Activated CD4-positive, alpha-beta memory T cell treated with anti-CD3 and anti-CD28 coated beads, Interleukin-2, amount 10 ng/mL, durations not matched to agents 7 days and 5 days (primary cell): Measurements from ENCODE around the gene ADGRG1. TPM values are rescaled to one million over a fixed set of nuclear protein-coding genes. Genes with fewer than 3 reads are reported as not detected.
A peak's percentile ranks its signal among the peaks of the same experiment; 100 is the strongest.

Experiments used
- CTCF ChIA-PET: fragments of 350-600 bp; sonication (Branson Sonifier 250); formaldehyde crosslinking; loops from one replicate; lab custom pipeline; 2021; ENCODE audit warnings: antibody characterized with exemption, inconsistent platforms; lab: Charles Lee
- POLR2A ChIA-PET: fragments of 350-600 bp; sonication (Branson Sonifier 250); formaldehyde crosslinking; loops from one replicate; lab custom pipeline; 2021; ENCODE audit warnings: antibody characterized with exemption; lab: Charles Lee
- DNase-seq: peaks from one replicate; pipeline ENCODE4 v3.0.0-alpha.2; 2020
- H3K27ac Mint-ChIP-seq: one replicate; pipeline ENCODE4 v1.8.0; 2021; ENCODE audit warnings: mild to moderate bottlenecking, mixed read lengths
- H3K27me3 Mint-ChIP-seq: one replicate; pipeline ENCODE4 v1.8.0; 2021; ENCODE audit warnings: mixed read lengths
- H3K36me3 Mint-ChIP-seq: one replicate; pipeline ENCODE4 v1.8.0; 2021; ENCODE audit warnings: low read depth, mixed read lengths
- H3K4me1 Mint-ChIP-seq: one replicate; pipeline ENCODE4 v1.8.0; 2021; ENCODE audit warnings: mixed read lengths
- H3K4me3 Mint-ChIP-seq: one replicate; pipeline ENCODE4 v1.8.0; 2021; ENCODE audit warnings: mild to moderate bottlenecking, mixed read lengths
- H3K9me3 Mint-ChIP-seq: one replicate; pipeline ENCODE4 v1.8.0; 2021; ENCODE audit warnings: mixed read lengths
- total RNA-seq, 2 experiments: library from RNA; stranded (reverse); gene quantifications; one replicate each; pipeline ENCODE4 v1.2.3, GENCODE V29; 2021

Gene ADGRG1
- total RNA-seq, result 1 to 10 TPM; 7.4 to 8.3 TPM

GRCh38 chr16:57628008-57628781 is at the start of gene ADGRG1:
Gene ADGRG1, plus strand, starts transcription at chr16:57628630. Its CDS starts 21,658 bp downstream, at chr16:57650288.
- ChIA-PET CTCF (interaction anchor here (1.0 to 1.6 kb wide), 4 partner anchors 19 to 37 kb away, joined by 3 to 7 read pairs (median 6); no protein-coding TSS in a partner anchor), POLR2A (interaction anchor here (0.6 to 2.3 kb wide), 5 partner anchors 18 to 108 kb away, joined by 3 to 6 read pairs (median 3); partner anchors contain the start of gene KATNB1)
- no peaks in the 10 kb centered on the region for H3K36me3 Mint-ChIP-seq
- peak within 1 kb of the TSS; percentile 66 for H3K4me3 Mint-ChIP-seq
- DNase-seq, result peak; percentile 65
- H3K27ac Mint-ChIP-seq, result no peak within 1 kb of the TSS
- peaks cover 14% of the 10 kb centered on the region for H3K4me1 Mint-ChIP-seq
- no peaks in the 10 kb centered on the region for H3K9me3 Mint-ChIP-seq
- H3K27me3 Mint-ChIP-seq, result peaks cover 41% of the 10 kb centered on the region

DNA sequence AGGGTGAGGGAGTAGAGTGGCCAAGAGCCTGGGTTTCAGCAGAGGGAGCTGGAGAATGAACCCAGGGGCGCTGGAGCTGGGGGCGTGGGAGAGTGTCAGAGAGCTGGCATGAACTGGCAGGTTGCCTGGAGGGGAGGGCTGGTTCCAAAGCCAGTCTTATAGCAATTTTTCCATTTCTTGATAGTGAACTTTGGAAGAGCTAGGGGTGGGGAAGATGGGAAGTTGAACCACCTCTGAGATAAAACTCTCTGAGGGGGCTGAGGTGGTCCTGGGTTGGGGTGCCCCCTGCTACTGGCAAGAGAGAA is 49.1 kb upstream of the ADGRG1 start:
- no peak overlapping the region for H3K4me3 Mint-ChIP-seq
- DNase-seq, result peak; percentile 14
- peak overlapping the region; percentile 85 for H3K27ac Mint-ChIP-seq
- H3K9me3 Mint-ChIP-seq, result no peaks in the 10 kb centered on the region
- CTCF ChIA-PET, result interaction anchor here (5.6 to 9.3 kb wide), 3 partner anchors 12 to 68 kb away, joined by 59 to 189 read pairs (median 140); no protein-coding TSS in a partner anchor
- H3K27me3 Mint-ChIP-seq, result peaks cover 7% of the 10 kb centered on the region
- H3K4me1 Mint-ChIP-seq, result peaks cover 49% of the 10 kb centered on the region
- peaks cover 14% of the 10 kb centered on the region for H3K36me3 Mint-ChIP-seq
- POLR2A ChIA-PET, result interaction anchor here (1.0 to 5.8 kb wide), 3 partner anchors 11 to 22 kb away, joined by 5 to 47 read pairs (median 19); no protein-coding TSS in a partner anchor

- Mint-ChIP-seq H3K36me3 (peaks cover 7% of the 10 kb centered on the region), H3K4me1 (peaks cover 26% of the 10 kb centered on the region), H3K9me3 (no peaks in the 10 kb centered on the region), H3K4me3 (no peak overlapping the region), H3K27ac (no peak overlapping the region), H3K27me3 (peaks cover 9% of the 10 kb centered on the region)
- CTCF ChIA-PET, result interaction anchor here (0.7 to 11.1 kb wide), 5 partner anchors 9 to 64 kb away, joined by 3 to 167 read pairs (median 5); no protein-coding TSS in a partner anchor
- no peak for DNase-seq
- POLR2A ChIA-PET, result interaction anchor here (0.9 kb wide), 1 partner anchor 15 kb away, joined by 3 read pairs; no protein-coding TSS in a partner anchor
Observed at GRCh38 chr16:57585051-57585687, 43.3 kb upstream of the ADGRG1 start.

- H3K4me3 Mint-ChIP-seq, result no peak overlapping the region
- POLR2A ChIA-PET, result interaction anchor here (1.1 kb wide), 1 partner anchor 21 kb away, joined by 4 read pairs; no protein-coding TSS in a partner anchor
- peaks cover 6% of the 10 kb centered on the region for H3K36me3 Mint-ChIP-seq
- peak; percentile 14 for DNase-seq
- CTCF ChIA-PET, result interaction anchor here (8.9 to 11.1 kb wide), 2 partner anchors 10 to 60 kb away, joined by 140 to 167 read pairs; no protein-coding TSS in a partner anchor
- peaks cover 7% of the 10 kb centered on the region for H3K27me3 Mint-ChIP-seq
- H3K4me1 Mint-ChIP-seq, result peaks cover 57% of the 10 kb centered on the region
- H3K27ac Mint-ChIP-seq, result no peak overlapping the region
- no peaks in the 10 kb centered on the region for H3K9me3 Mint-ChIP-seq
Observed at GRCh38 chr16:57588831-57589230, 39.6 kb upstream of the ADGRG1 start.

- peak; percentile 17 for DNase-seq
- H3K27me3 Mint-ChIP-seq, result peaks cover 4% of the 10 kb centered on the region
- H3K27ac Mint-ChIP-seq, result no peak overlapping the region
- ChIA-PET CTCF (interaction anchor here (0.6 to 11.1 kb wide), 7 partner anchors 10 to 316 kb away, joined by 3 to 167 read pairs (median 90); no protein-coding TSS in a partner anchor), POLR2A (interaction anchor here (1.1 to 2.4 kb wide), 2 partner anchors 12 to 20 kb away, joined by 4 to 19 read pairs; no protein-coding TSS in a partner anchor)
- H3K4me1 Mint-ChIP-seq, result peaks cover 56% of the 10 kb centered on the region
- peaks cover 9% of the 10 kb centered on the region for H3K36me3 Mint-ChIP-seq
- H3K9me3 Mint-ChIP-seq, result no peaks in the 10 kb centered on the region
- no peak overlapping the region for H3K4me3 Mint-ChIP-seq
Observed at GRCh38 chr16:57589374-57589773, 39.1 kb upstream of the ADGRG1 start.

DNA sequence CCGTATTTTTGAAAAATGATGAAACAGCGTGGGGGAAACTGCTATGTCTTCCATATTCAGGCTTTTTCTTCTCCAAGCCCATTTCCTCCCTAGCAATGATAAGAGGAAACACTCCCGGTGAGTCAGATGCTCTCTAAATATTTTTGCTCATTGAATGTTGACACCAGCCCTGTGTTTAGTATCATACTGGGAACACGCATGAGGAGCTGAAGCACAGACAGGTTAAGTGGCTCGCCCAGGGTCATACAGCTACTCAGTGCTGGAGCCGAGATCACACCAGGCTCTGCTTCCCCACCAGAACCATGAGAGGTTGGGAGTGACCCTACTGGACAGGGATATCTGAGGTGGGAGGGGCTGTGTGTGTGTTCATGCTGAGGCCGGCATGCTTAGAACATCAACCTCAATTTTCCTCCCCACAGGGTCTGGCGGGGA is 37.8 kb upstream of the ADGRG1 start:
- POLR2A ChIA-PET, result interaction anchor here (0.5 to 6.8 kb wide), 12 partner anchors 9 to 217 kb away, joined by 3 to 75 read pairs (median 5); partner anchors contain the start of genes ADGRG1 and KATNB1

GRCh38 chr16:57591086-57591869 is 37.2 kb upstream of the ADGRG1 start:
- peaks cover 57% of the 10 kb centered on the region for H3K4me1 Mint-ChIP-seq
- ChIA-PET POLR2A (interaction anchor here (0.7 to 6.8 kb wide), 13 partner anchors 9 to 145 kb away, joined by 3 to 75 read pairs (median 6); partner anchors contain the start of genes ADGRG1 and KATNB1), CTCF (interaction anchor here (0.6 to 11.1 kb wide), 20 partner anchors 11 to 408 kb away, joined by 3 to 167 read pairs (median 4); partner anchors contain the start of genes ADGRG1, KATNB1 and POLR2C)
- peak overlapping the region; percentile 61 for H3K4me3 Mint-ChIP-seq
- DNase-seq, result peak; percentile 78
- peaks cover 24% of the 10 kb centered on the region for H3K36me3 Mint-ChIP-seq
- peaks cover 7% of the 10 kb centered on the region for H3K9me3 Mint-ChIP-seq
- H3K27ac Mint-ChIP-seq, result peak overlapping the region; percentile 91
- H3K27me3 Mint-ChIP-seq, result peaks cover 3% of the 10 kb centered on the region

More for the DNA sequence above, 37.8 kb upstream of the ADGRG1 start:
- H3K4me1 Mint-ChIP-seq, result peaks cover 54% of the 10 kb centered on the region
- peaks cover 5% of the 10 kb centered on the region for H3K9me3 Mint-ChIP-seq
- peaks cover 22% of the 10 kb centered on the region for H3K36me3 Mint-ChIP-seq
- CTCF ChIA-PET, result interaction anchor here (0.6 to 11.1 kb wide), 20 partner anchors 11 to 409 kb away, joined by 3 to 167 read pairs (median 4); partner anchors contain the start of genes ADGRG1, KATNB1 and POLR2C
- no peak for DNase-seq
- peak overlapping the region; percentile 91 for H3K27ac Mint-ChIP-seq
- H3K27me3 Mint-ChIP-seq, result peaks cover 3% of the 10 kb centered on the region
- no peak overlapping the region for H3K4me3 Mint-ChIP-seq

DNA sequence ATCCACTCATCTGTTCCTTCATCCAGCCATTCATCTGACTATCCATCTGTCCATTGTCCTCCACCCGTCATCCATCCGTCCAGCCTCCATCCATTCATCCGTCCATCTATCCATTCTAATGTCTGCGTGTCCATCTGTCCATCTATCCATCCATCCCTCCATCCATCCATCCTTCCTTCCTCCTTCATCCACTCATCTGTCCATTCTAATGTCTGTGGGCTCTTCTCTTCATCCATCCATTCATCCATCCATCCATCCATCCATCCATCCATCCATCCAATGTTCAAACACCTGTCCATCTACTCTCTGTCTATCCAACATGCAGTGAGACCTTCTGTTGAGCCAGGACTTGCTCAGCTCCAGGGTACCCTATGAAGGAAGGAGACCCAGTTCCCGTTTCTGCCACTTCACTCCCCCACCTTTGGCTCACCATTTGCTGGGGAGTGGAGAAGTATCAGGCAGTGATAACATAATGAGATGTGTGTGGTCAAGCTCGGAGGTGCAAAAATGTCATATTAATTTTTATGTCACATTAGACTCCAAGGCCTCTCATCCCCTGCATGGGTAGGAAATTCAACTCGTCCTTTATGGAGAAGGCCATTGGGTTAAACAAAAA is 36.5 kb upstream of the ADGRG1 start:
- Mint-ChIP-seq H3K27ac (peak overlapping the region; percentile 91), H3K9me3 (peaks cover 10% of the 10 kb centered on the region), H3K4me3 (peak overlapping the region; percentile 61), H3K4me1 (peaks cover 62% of the 10 kb centered on the region), H3K27me3 (peaks cover 3% of the 10 kb centered on the region), H3K36me3 (peaks cover 28% of the 10 kb centered on the region)
- peak; percentile 16 for DNase-seq
- ChIA-PET POLR2A (interaction anchor here (0.7 to 6.8 kb wide), 11 partner anchors 10 to 532 kb away, joined by 3 to 75 read pairs (median 5); partner anchors contain the start of genes ADGRG1 and KATNB1), CTCF (interaction anchor here (1.0 to 11.1 kb wide), 7 partner anchors 10 to 175 kb away, joined by 3 to 167 read pairs (median 90); no protein-coding TSS in a partner anchor)

DNA sequence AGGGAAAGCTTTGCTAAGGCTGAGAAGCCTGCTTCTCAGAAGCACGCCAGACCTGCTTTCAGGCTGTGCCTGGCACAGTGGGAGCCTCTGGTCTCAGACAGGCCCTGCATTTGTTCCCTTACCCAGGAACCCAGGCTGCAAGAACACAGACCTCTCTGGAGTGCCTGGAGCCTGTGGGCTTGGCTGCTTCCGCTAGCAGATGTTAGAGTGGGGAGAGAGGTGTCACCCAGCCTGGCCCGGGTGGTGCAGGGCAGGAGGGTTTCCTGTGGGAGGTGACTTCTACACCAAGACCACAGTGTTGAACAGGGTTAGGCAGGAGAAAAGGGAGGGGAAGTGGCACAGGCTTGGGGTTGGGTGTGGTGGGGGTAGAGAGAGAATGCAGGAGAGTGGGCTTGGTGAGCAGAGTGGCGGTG is 35.8 kb upstream of the ADGRG1 start:
- ChIA-PET CTCF (interaction anchor here (5.1 to 11.1 kb wide), 4 partner anchors 10 to 57 kb away, joined by 90 to 167 read pairs (median 120); no protein-coding TSS in a partner anchor), POLR2A (interaction anchor here (0.7 to 6.8 kb wide), 15 partner anchors 10 to 531 kb away, joined by 3 to 75 read pairs (median 4); partner anchors contain the start of gene KATNB1)
- peaks cover 5% of the 10 kb centered on the region for H3K27me3 Mint-ChIP-seq
- peaks cover 31% of the 10 kb centered on the region for H3K36me3 Mint-ChIP-seq
- peak; percentile 91 for DNase-seq
- H3K27ac Mint-ChIP-seq, result peak overlapping the region; percentile 91
- H3K4me1 Mint-ChIP-seq, result peaks cover 65% of the 10 kb centered on the region
- H3K9me3 Mint-ChIP-seq, result peaks cover 14% of the 10 kb centered on the region
- H3K4me3 Mint-ChIP-seq, result peak overlapping the region; percentile 61

DNA sequence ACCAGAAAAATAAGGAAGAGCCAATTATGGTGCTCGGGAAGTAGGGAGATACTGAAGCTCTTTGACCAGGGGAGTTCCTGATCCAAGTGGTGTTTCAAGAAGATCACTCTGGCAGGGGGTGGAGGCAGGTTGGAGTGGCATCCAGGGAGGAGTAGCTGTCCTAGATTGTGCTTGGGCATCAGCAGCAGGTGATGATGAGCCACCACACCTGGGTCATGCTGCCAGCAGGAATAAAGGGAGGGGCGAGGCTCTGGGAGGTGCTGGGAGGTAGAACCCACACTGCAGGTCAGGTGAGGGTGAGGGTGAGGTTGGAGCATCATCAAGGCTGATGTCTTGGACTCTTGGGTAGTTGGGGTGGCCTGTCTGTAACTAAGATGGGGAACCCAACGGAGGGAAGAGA is 35.4 kb upstream of the ADGRG1 start:
- peaks cover 65% of the 10 kb centered on the region for H3K4me1 Mint-ChIP-seq
- H3K36me3 Mint-ChIP-seq, result peaks cover 31% of the 10 kb centered on the region
- POLR2A ChIA-PET, result interaction anchor here (0.9 to 6.8 kb wide), 14 partner anchors 9 to 405 kb away, joined by 3 to 75 read pairs (median 4); partner anchors contain the start of gene KATNB1
- peak overlapping the region; percentile 61 for H3K4me3 Mint-ChIP-seq
- H3K27me3 Mint-ChIP-seq, result peaks cover 5% of the 10 kb centered on the region
- H3K27ac Mint-ChIP-seq, result peak overlapping the region; percentile 91
- peak; percentile 45 for DNase-seq
- CTCF ChIA-PET, result interaction anchor here (5.1 to 11.1 kb wide), 4 partner anchors 9 to 56 kb away, joined by 90 to 167 read pairs (median 120); no protein-coding TSS in a partner anchor
- peaks cover 16% of the 10 kb centered on the region for H3K9me3 Mint-ChIP-seq
